A673 (cell line): ENCODE measurements around the gene NDUFAF3.
"Not testable (repeated sequence)": the region's sequence is repeated elsewhere in the genome, so short reads cannot be mapped to it uniquely, and the experiment has no call there.

ENCODE experiments used
- EZH2 ChIP-seq: fragments of 200-600 bp; sonication (generic); IDR thresholded peaks from 2 replicates; pipeline ENCODE4 v1.6.1; 2017; ENCODE audit warnings: borderline replicate concordance, low read depth, mild to moderate bottlenecking, mixed read lengths, antibody characterized with exemption, low read length; ENCODE audit not compliant: poor library complexity, severe bottlenecking
- TF ChIP-seq, protein P1 (sequence below): fragments of 300-800, 200-600 bp; sonication (generic); conservative IDR thresholded peaks from 2 replicates; pipeline ENCODE4 v1.5.1; 2017; ENCODE audit warnings: low read depth, mild to moderate bottlenecking, antibody characterized with exemption, low read length, moderate library complexity, mixed read lengths

- TF ChIP-seq EZH2 = not testable (repeated sequence)
- TF ChIP-seq, protein P1, sequence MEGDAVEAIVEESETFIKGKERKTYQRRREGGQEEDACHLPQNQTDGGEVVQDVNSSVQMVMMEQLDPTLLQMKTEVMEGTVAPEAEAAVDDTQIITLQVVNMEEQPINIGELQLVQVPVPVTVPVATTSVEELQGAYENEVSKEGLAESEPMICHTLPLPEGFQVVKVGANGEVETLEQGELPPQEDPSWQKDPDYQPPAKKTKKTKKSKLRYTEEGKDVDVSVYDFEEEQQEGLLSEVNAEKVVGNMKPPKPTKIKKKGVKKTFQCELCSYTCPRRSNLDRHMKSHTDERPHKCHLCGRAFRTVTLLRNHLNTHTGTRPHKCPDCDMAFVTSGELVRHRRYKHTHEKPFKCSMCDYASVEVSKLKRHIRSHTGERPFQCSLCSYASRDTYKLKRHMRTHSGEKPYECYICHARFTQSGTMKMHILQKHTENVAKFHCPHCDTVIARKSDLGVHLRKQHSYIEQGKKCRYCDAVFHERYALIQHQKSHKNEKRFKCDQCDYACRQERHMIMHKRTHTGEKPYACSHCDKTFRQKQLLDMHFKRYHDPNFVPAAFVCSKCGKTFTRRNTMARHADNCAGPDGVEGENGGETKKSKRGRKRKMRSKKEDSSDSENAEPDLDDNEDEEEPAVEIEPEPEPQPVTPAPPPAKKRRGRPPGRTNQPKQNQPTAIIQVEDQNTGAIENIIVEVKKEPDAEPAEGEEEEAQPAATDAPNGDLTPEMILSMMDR = not testable (repeated sequence)
These were observed 13.3 kb upstream of the NDUFAF3 start for GRCh38 chr3:49008627-49009026.
